ENCODE measurements around the gene ORC1.
"Not testable (repeated sequence)": the region's sequence is repeated elsewhere in the genome, so short reads cannot be mapped to it uniquely, and the experiment has no call there.

ORC1 gene

GRCh38 chr1:52385376-52385775 lies 18.8 kb downstream of the ORC1 start:
- no peak for FAIRE-seq

- not testable (repeated sequence) for FAIRE-seq
These were observed 34.4 kb downstream of the ORC1 start for GRCh38 chr1:52369851-52370250.

- FAIRE-seq: no peak
These were observed 35.6 kb downstream of the ORC1 start for GRCh38 chr1:52368383-52369172.

GRCh38 chr1:52367272-52367671 lies 37.0 kb downstream of the ORC1 start:
- FAIRE-seq: no peak

GRCh38 chr1:52366517-52366827 lies 37.8 kb downstream of the ORC1 start:
- FAIRE-seq: no peak

- peak; percentile 87 for FAIRE-seq
These were observed 38.3 kb downstream of the ORC1 start, which contains the start of gene CC2D1B for GRCh38 chr1:52365746-52366516. Gene CC2D1B, minus strand, starts transcription at chr1:52366205. Its CDS starts 1,585 bp downstream, at chr1:52364620.

GRCh38 chr1:52365071-52365745 lies 39.0 kb downstream of the ORC1 start:
- no peak for FAIRE-seq

- FAIRE-seq: no peak
These were observed 39.9 kb downstream of the ORC1 start for GRCh38 chr1:52364235-52364839.

- no peak for FAIRE-seq
These were observed 43.6 kb downstream of the ORC1 start for GRCh38 chr1:52360595-52360968.

- no peak for FAIRE-seq
These were observed 44.3 kb downstream of the ORC1 start for GRCh38 chr1:52359676-52360594.

- no peak for FAIRE-seq
These were observed 45.2 kb downstream of the ORC1 start for GRCh38 chr1:52358851-52359497.

- FAIRE-seq: no peak
These were observed 46.8 kb downstream of the ORC1 start for GRCh38 chr1:52357397-52357796.

GRCh38 chr1:52356818-52357355 lies 47.3 kb downstream of the ORC1 start:
- FAIRE-seq: no peak

- no peak for FAIRE-seq
These were observed 48.2 kb downstream of the ORC1 start for GRCh38 chr1:52355847-52356505.

- no peak for FAIRE-seq
These were observed 48.8 kb downstream of the ORC1 start for GRCh38 chr1:52355436-52355835.

- FAIRE-seq: no peak
These were observed 51.5 kb downstream of the ORC1 start for GRCh38 chr1:52352690-52353089.

GRCh38 chr1:52348704-52349300 lies 55.4 kb downstream of the ORC1 start:
- no peak for FAIRE-seq

- no peak for FAIRE-seq
These were observed 57.6 kb downstream of the ORC1 start for GRCh38 chr1:52346653-52347052.

GRCh38 chr1:52345252-52345651 lies 59.0 kb downstream of the ORC1 start:
- FAIRE-seq: no peak

- FAIRE-seq: no peak
These were observed 60.2 kb downstream of the ORC1 start for GRCh38 chr1:52343979-52344378.
